Adrenal gland (tissue), 12 donors: ENCODE data around the gene MYH7. TPM values are rescaled to one million over a fixed set of nuclear protein-coding genes. Genes with fewer than 3 reads are reported as not detected.

Source experiments
- DNase-seq, 7 donors: peaks; one replicate each; pipeline ENCODE4 v3.0.0-alpha.2; 2019 to 2020
- H3K27ac ChIP-seq, 5 donors: fragments of 200-600 bp; sonication (generic) in 4 of 5; 1 replicate in 3 of 5; 2 replicates in 2 of 5; pipeline versions ENCODE4 v1.5.1 to v1.8.0; 2016 to 2020; ENCODE audit warnings: mild to moderate bottlenecking in 1 of 5
- H3K27me3 ChIP-seq: fragments of 200-600 bp; 2 replicates; pipeline ENCODE4 v1.8.0; 2021
- H3K36me3 ChIP-seq, 2 donors: fragments of 200-600 bp; replicated peaks in 1 of 2; 1 replicate in 1 of 2; 2 replicates in 1 of 2; pipeline versions ENCODE4 v1.5.1 to v1.8.0; 2018 to 2022
- H3K4me1 ChIP-seq, 2 donors: fragments of 200-600 bp; replicated peaks in 1 of 2; 1 replicate in 1 of 2; 2 replicates in 1 of 2; pipeline versions ENCODE4 v1.5.1 to v1.8.0; 2018 to 2021
- H3K4me3 ChIP-seq, 4 donors: fragments of 200-600 bp; sonication (generic) in 3 of 4; one replicate each; pipeline ENCODE4 v1.5.1; 2016 to 2018
- H3K9me3 ChIP-seq, 3 donors: fragments of 200-600 bp; sonication (generic) in 1 of 3; replicated peaks in 1 of 3; 1 replicate in 2 of 3; 2 replicates in 1 of 3; pipeline versions ENCODE4 v1.5.1 to v1.8.0; 2016 to 2021
- CTCF ChIP-seq, 6 experiments: fragments of 450-650 bp in 4 of 6; fragments of 200-600 bp in 2 of 6; sonication (generic) in 1 of 6; IDR thresholded peaks; 1 replicate in 5 of 6; 2 replicates in 1 of 6; pipeline versions ENCODE4 v1.5.1 to v1.8.0; 2016 to 2021; ENCODE audit warnings: antibody characterized with exemption in 6 of 6, mild to moderate bottlenecking in 2 of 6, moderate library complexity in 1 of 6
- POLR2A ChIP-seq, 2 donors: fragments of 450-650 bp; IDR thresholded peaks; one replicate each; pipeline ENCODE4 v1.6.1; 2017; ENCODE audit warnings: antibody characterized with exemption in 2 of 2, mild to moderate bottlenecking in 2 of 2, moderate library complexity in 1 of 2
- WGBS, 4 donors: extraction: QIAGEN DNeasy Blood & Tissue Kit in 2 of 4; methylation state at CpG; one replicate each; pipeline versions ENCODE4 v1.1.5 to v1.1.7; 2013 to 2017; 5-methylcytosine and 5-hydroxymethylcytosine counted together
- intact Hi-C, 2 donors: fragments of 100-400 bp; cut with DNase I; formaldehyde crosslinking; loops; one replicate each; pipeline versions ENCODE4 v1.14.1 to v1.15.0; 2022 to 2023
- polyA plus RNA-seq, 3 donors: library from polyadenylated mRNA; stranded (reverse); fragments of 200-250 nt in 2 of 3; fragments of 350-450 nt in 1 of 3; fragmentation: Illumina TruSeq in 1 of 3; extraction: RNeasy Lipid Tissue Mini Kit (QIAGEN cat#74804) in 1 of 3; gene quantifications; one replicate each; pipeline ENCODE4 v1.2.3, GENCODE V29; 2013 to 2014
- total RNA-seq, 9 donors: library from RNA; depleted of rRNA in 4 of 9; stranded (reverse); fragments of >200 nt in 4 of 9; fragments of 120-200 nt in 1 of 9; fragmentation: NEBNext Ultra II Directional in 1 of 9; extraction: Animal tissue kit (Norgen Biotek cat#: 25700) in 1 of 9; gene quantifications; one replicate each; pipeline versions ENCODE4 v1.1.0 to v1.2.4, GENCODE V29; 2013 to 2023
- donor health status: healthy with polysubstance abuse.
- donor health status: Bipolar disorder and iron deficiency.
- donor health status: DM: yes; HTN: yes; CAD: no.
- donor health status: DM: no; HTN: no; CAD: no.
- donor health status: DM: no; HTN: no; CAD: no.
- donor health status: DM: yes; HTN: yes; CAD: no.

The MYH7 gene
- total and polyA plus RNA-seq, 12 donors, result 0.06 to 7.1 (median 0.64) TPM; not detected in 4

DNA sequence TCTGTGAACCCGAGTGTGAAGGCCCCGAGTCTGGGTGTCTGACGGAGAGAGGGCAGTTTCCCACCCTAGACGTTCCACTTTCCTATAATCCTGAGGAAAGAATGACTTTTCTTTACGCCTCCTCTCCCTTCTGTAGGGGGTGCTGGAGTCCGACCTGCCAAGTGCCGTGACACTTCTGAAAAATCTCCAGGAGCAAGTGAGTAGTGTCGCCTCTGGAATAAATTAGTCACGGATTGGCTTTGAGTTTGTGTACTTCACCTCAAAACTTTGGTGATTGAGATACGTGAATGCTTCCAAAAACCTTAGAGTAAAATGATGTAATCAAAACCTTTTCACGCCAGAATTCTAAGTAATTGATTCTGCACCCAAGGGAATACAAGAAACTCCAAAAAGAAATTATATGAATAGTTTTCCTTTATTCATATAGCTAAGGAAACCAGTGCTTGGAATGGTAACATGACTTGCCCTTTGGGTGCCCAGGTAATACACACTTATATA, 34.5 kb upstream of the MYH7 start:
- H3K4me3 ChIP-seq, result peak overlapping the region; percentile 50 to 100 (median 76)
- peak overlapping the region; percentile 43 to 83 (median 78) for H3K27ac ChIP-seq
- no peaks in the 10 kb centered on the region for H3K9me3 ChIP-seq
- WGBS, 4 donors, result 2 to 4% (median 2%) methylated on average over 9 to 11 of the region's 11 CpGs
- DNase-seq, result peak in 1 of 7 donors; percentile 16
- peaks cover 0 to 40% of the 10 kb centered on the region in 2 donors for H3K36me3 ChIP-seq
- TF ChIP-seq CTCF (IDR thresholded peaks at IDR 0.05) (no peak), POLR2A (IDR thresholded peaks at IDR 0.05) (no peak)
- intact Hi-C loops, result loop anchor here (5.0 to 10.0 kb wide), 2 partner anchors 77 to 125 kb away; no protein-coding TSS in a partner anchor
- H3K27me3 ChIP-seq, result no peaks in the 10 kb centered on the region
- peaks cover 3 to 7% of the 10 kb centered on the region in 2 donors for H3K4me1 ChIP-seq

DNA sequence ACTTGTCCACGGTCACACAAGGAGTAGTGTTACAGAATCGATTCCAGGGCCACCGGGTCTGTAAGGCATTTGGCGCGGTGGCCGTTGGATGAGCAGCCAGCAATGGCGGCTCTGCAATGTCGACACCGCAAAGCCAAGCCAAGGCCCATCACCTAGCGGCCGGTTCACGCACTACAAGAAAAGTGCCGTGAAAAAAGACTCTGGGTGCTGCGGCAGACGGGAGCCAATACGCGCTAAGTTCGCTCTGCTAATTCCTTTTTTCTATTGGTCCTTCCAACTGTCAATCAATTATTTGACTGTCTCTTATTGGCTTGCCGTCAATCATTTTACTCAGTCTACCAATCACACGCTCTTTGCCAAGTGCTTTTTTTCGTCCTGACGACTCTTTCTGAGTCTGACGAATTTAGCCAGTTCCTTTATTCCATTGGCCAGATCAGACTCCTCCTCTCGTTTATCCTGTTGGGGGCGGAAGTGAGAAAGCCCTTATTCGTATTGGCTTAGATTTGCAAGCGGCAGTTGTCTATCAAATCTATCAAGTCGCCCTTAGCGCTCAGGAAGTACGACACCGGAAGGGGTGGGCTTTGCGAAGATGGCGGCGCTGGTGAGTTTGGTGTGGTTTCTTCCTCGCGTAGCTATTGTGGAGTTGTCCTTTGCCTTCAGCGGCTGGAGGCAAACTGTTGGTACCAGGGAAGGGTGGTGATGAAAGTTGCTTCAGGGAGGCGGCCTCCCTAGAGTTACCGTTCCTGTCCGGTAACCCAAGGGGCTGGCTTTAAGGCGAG, 33.9 kb upstream of the MYH7 start, which contains the start of gene NGDN:
NGDN (plus strand) TSS at position 577 of the 779 bp plus-strand sequence; CDS start at position 590, 13 bp downstream.
- no peaks in the 10 kb centered on the region for H3K9me3 ChIP-seq
- DNase-seq, result peak; percentile 94 to 99 (median 97)
- H3K27ac ChIP-seq, result peak within 1 kb of the TSS; percentile 43 to 83 (median 78)
- intact Hi-C loops, result loop anchor here in 1 of 2 donors (10.0 kb wide), 1 partner anchor 125 kb away; no protein-coding TSS in a partner anchor
- H3K4me1 ChIP-seq, result peaks cover 3 to 7% of the 10 kb centered on the region in 2 donors
- H3K4me3 ChIP-seq, result peak within 1 kb of the TSS; percentile 50 to 100 (median 76)
- no peaks in the 10 kb centered on the region for H3K27me3 ChIP-seq
- peaks cover 0 to 34% of the 10 kb centered on the region in 2 donors for H3K36me3 ChIP-seq
- WGBS, 4 donors, result 1 to 6% (median 2%) methylated on average over 29 to 41 of the region's 41 CpGs
- TF ChIP-seq CTCF (IDR thresholded peaks at IDR 0.05) (peak; percentile 83 to 97 (median 93)), POLR2A (IDR thresholded peaks at IDR 0.05) (peak; percentile 58 to 61)

DNA sequence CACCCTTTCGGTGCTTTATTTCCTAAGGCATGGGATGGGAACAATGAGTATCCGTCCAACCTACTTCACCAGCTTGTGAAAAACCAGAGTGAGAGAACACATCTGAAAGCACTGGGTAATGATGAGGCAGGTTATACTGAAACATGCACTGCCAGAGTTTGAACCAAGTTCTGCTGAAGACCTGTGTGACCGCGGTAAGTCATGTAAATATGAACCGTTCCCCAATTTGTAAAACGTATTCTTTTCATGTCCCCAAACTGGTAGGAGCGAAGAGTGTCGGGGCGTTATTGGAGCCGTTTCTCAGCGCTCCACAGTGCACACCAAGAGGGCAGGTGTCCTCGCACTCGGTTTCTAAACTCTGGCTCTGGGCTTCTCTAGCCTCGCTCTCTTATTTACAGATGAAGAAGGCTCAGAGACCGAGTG, 33.3 kb upstream of the MYH7 start:
- DNase-seq, result no peak
- TF ChIP-seq CTCF (IDR thresholded peaks at IDR 0.05), result no peak
- TF ChIP-seq POLR2A (IDR thresholded peaks at IDR 0.05), result no peak
- Histone ChIP-seq H3K27ac (peak overlapping the region in 3 of 5 donors; percentile 36 to 78 (median 72)), H3K9me3 (no peaks in the 10 kb centered on the region), H3K4me3 (peak overlapping the region in 2 of 4 donors; percentile 17 to 50), H3K36me3 (peaks cover 0 to 29% of the 10 kb centered on the region in 2 donors), H3K4me1 (peaks cover 3 to 7% of the 10 kb centered on the region in 2 donors), H3K27me3 (no peaks in the 10 kb centered on the region)
- WGBS, 4 donors, result 68 to 80% (median 77%) methylated on average over 15 of the region's 15 CpGs
- intact Hi-C loops, result loop anchor here in 1 of 2 donors (10.0 kb wide), 1 partner anchor 124 kb away; no protein-coding TSS in a partner anchor

- no peak overlapping the region for H3K4me3 ChIP-seq
- TF ChIP-seq CTCF (IDR thresholded peaks at IDR 0.05) (no peak), POLR2A (IDR thresholded peaks at IDR 0.05) (no peak)
- H3K36me3 ChIP-seq, result no peaks in the 10 kb centered on the region
- no peaks in the 10 kb centered on the region for H3K27me3 ChIP-seq
- no peak overlapping the region for H3K27ac ChIP-seq
- H3K4me1 ChIP-seq, result peaks cover 2 to 4% of the 10 kb centered on the region in 2 donors
- H3K9me3 ChIP-seq, result no peaks in the 10 kb centered on the region
- intact Hi-C loops, result loop anchor here in 1 of 2 donors (10.0 kb wide), 1 partner anchor 120 kb away; no protein-coding TSS in a partner anchor
- no peak for DNase-seq
- 67 to 80% (median 70%) methylated on average over 3 of the region's 3 CpGs for WGBS, 4 donors
Measured at GRCh38 chr14:23465261-23465660, 29.8 kb upstream of the MYH7 start.
